ENCODE results near the gene ATP5F1E. TPM values are rescaled to one million over a fixed set of nuclear protein-coding genes. Genes with fewer than 3 reads are reported as not detected.
"Not testable (repeated sequence)": the region's sequence is repeated elsewhere in the genome, so short reads cannot be mapped to it uniquely, and the experiment has no call there.

Gene ATP5F1E
- total RNA-seq, 2 donors from 2014 or later = 64.2 to 79.2 TPM

GRCh38 chr20:59025511-59025910, 6.6 kb downstream of the ATP5F1E start:
- intact Hi-C loops (cut with DNase I, micrococcal nuclease) = no loop called here
- no peak for DNase-seq

GRCh38 chr20:59025086-59025485, 7.0 kb downstream of the ATP5F1E start:
- DNase-seq = no peak
- no peak for ATAC-seq
- intact Hi-C loops (cut with DNase I, micrococcal nuclease) = no loop called here

More at GRCh38 chr20:59025511-59025910, 6.6 kb downstream of the ATP5F1E start:
- no peak for ATAC-seq

- ATAC-seq = no peak
- intact Hi-C loops (cut with DNase I, micrococcal nuclease) = no loop called here
- no peak for DNase-seq
Observed at GRCh38 chr20:59024111-59024530, 8.0 kb downstream of the ATP5F1E start.

- DNase-seq = no peak
- intact Hi-C loops (cut with DNase I, micrococcal nuclease) = no loop called here
Observed at GRCh38 chr20:59023616-59024015, 8.5 kb downstream of the ATP5F1E start.

GRCh38 chr20:59022754-59023153, 9.4 kb downstream of the ATP5F1E start:
- intact Hi-C loops (cut with DNase I, micrococcal nuclease) = no loop called here
- ATAC-seq (no peak), DNase-seq (no peak)

More at GRCh38 chr20:59023616-59024015, 8.5 kb downstream of the ATP5F1E start:
- ATAC-seq = no peak

GRCh38 chr20:59020938-59021551, 11.1 kb downstream of the ATP5F1E start:
- ATAC-seq = no peak
- intact Hi-C loops (cut with DNase I, micrococcal nuclease) = no loop called here
- DNase-seq = no peak

- intact Hi-C loops (cut with DNase I, micrococcal nuclease) = no loop called here
- DNase-seq (no peak), ATAC-seq (no peak)
Observed at GRCh38 chr20:59019217-59019616, 12.9 kb downstream of the ATP5F1E start, which contains the start of gene TUBB1. TUBB1 (plus strand) TSS chr20:59019429; CDS start chr20:59019523, 94 bp downstream.

GRCh38 chr20:59018817-59019216, 13.3 kb downstream of the ATP5F1E start:
- ATAC-seq (no peak), DNase-seq (no peak)
- intact Hi-C loops (cut with DNase I, micrococcal nuclease) = no loop called here

GRCh38 chr20:59017493-59018231, 14.5 kb downstream of the ATP5F1E start:
- intact Hi-C loops (cut with DNase I, micrococcal nuclease) = no loop called here
- no peak for DNase-seq
- no peak for ATAC-seq

GRCh38 chr20:59016795-59017492, 15.2 kb downstream of the ATP5F1E start:
- intact Hi-C loops (cut with DNase I, micrococcal nuclease) = no loop called here
- peak in 1 of 2 donors; percentile 1 for DNase-seq
- no peak for ATAC-seq

- intact Hi-C loops (cut with DNase I, micrococcal nuclease) = no loop called here
- ATAC-seq = no peak
- DNase-seq = no peak
Observed at GRCh38 chr20:59015812-59016711, 16.1 kb downstream of the ATP5F1E start.

GRCh38 chr20:59015411-59015810, 16.7 kb downstream of the ATP5F1E start:
- intact Hi-C loops (cut with DNase I, micrococcal nuclease) = no loop called here
- ATAC-seq (no peak), DNase-seq (no peak)

- ATAC-seq (no peak), DNase-seq (no peak)
- intact Hi-C loops (cut with DNase I, micrococcal nuclease) = no loop called here
Observed at GRCh38 chr20:59014680-59015389, 17.3 kb downstream of the ATP5F1E start.

GRCh38 chr20:59013959-59014608, 18.1 kb downstream of the ATP5F1E start:
- intact Hi-C loops (cut with DNase I, micrococcal nuclease) = no loop called here
- no peak for DNase-seq
- no peak for ATAC-seq

- no peak for DNase-seq
- ATAC-seq = no peak
- intact Hi-C loops (cut with DNase I, micrococcal nuclease) = no loop called here
Observed at GRCh38 chr20:59013031-59013951, 18.8 kb downstream of the ATP5F1E start.

GRCh38 chr20:59011874-59012157, 20.3 kb downstream of the ATP5F1E start:
- peak in 1 of 2 donors; percentile 0 for DNase-seq
- ATAC-seq; intact Hi-C loops (cut with DNase I, micrococcal nuclease): not testable (repeated sequence)

Data from left colon (tissue), 2 donors.